Keratinocyte (primary cell): ENCODE data around the gene CHST1. TPM values are rescaled to one million over a fixed set of nuclear protein-coding genes. Genes with fewer than 3 reads are reported as not detected.
A peak's percentile ranks its signal among the peaks of the same experiment; 100 is the strongest.

Experiments
- DNase-seq: peaks from one replicate; pipeline ENCODE4 v3.0.0-alpha.2; 2011; ENCODE audit warnings: low read depth, missing footprints, low spot score
- FAIRE-seq: peaks from 2 replicates; lab custom pipeline; 2011; peaks lifted over from hg19 to GRCh38; lab: Jason Lieb, UNC
- H2AFZ ChIP-seq: 2 replicates; pipeline ENCODE4 v1.6.0; 2012; ENCODE audit warnings: low read length, control low read depth, inconsistent platforms; ENCODE audit not compliant: control insufficient read depth
- H3K27ac ChIP-seq: 2 replicates; pipeline ENCODE4 v1.5.1; 2011; ENCODE audit warnings: low read length; ENCODE audit not compliant: control insufficient read depth, insufficient read depth
- H3K27me3 ChIP-seq: 3 replicates; pipeline ENCODE4 v1.6.0; 2011; ENCODE audit warnings: low read length; ENCODE audit not compliant: control insufficient read depth, insufficient read depth; ENCODE audit errors: extremely low read depth
- H3K36me3 ChIP-seq, 2 experiments: 2 replicates in 1 of 2; 3 replicates in 1 of 2; pipeline ENCODE4 v1.5.1; 2011; ENCODE audit warnings: low read length in 2 of 2, mild to moderate bottlenecking in 1 of 2; ENCODE audit not compliant: control insufficient read depth in 2 of 2, insufficient read depth in 2 of 2; ENCODE audit errors: extremely low read depth in 1 of 2
- H3K4me1 ChIP-seq: 3 replicates; pipeline ENCODE4 v1.5.1; 2011; ENCODE audit warnings: low read length; ENCODE audit not compliant: control insufficient read depth, insufficient read depth; ENCODE audit errors: extremely low read depth
- H3K4me2 ChIP-seq: 3 replicates; pipeline ENCODE4 v1.6.0; 2011; ENCODE audit warnings: low read depth, low read length; ENCODE audit not compliant: control insufficient read depth, insufficient read depth; ENCODE audit errors: extremely low read depth
- H3K4me3 ChIP-seq, 3 experiments: fragments of 200-600 bp in 1 of 3; sonication (generic) in 1 of 3; 2 replicates in 2 of 3; 3 replicates in 1 of 3; pipeline ENCODE4 v1.5.1; 2011 to 2016; ENCODE audit warnings: low read length in 3 of 3, mild to moderate bottlenecking in 3 of 3, control low read depth in 2 of 3, inconsistent platforms in 1 of 3, low read depth in 1 of 3, mixed read lengths in 1 of 3, mixed run types in 1 of 3, moderate library complexity in 1 of 3; ENCODE audit not compliant: control insufficient read depth in 2 of 3, insufficient read depth in 2 of 3; ENCODE audit errors: extremely low read depth in 1 of 3
- H3K79me2 ChIP-seq: 2 replicates; pipeline ENCODE4 v1.6.0; 2012; ENCODE audit warnings: low read length; ENCODE audit not compliant: control insufficient read depth, insufficient read depth
- H3K9ac ChIP-seq: 3 replicates; pipeline ENCODE4 v1.6.0; 2011; ENCODE audit warnings: low read length; ENCODE audit not compliant: control insufficient read depth, insufficient read depth; ENCODE audit errors: extremely low read depth
- H3K9me1 ChIP-seq: 3 replicates; pipeline ENCODE4 v1.6.0; 2011; ENCODE audit warnings: low read length; ENCODE audit not compliant: control insufficient read depth, insufficient read depth; ENCODE audit errors: extremely low read depth
- H3K9me3 ChIP-seq: 2 replicates; pipeline ENCODE4 v1.5.1; 2012; ENCODE audit warnings: low read depth, low read length; ENCODE audit not compliant: control insufficient read depth
- H4K20me1 ChIP-seq: 3 replicates; pipeline ENCODE4 v1.6.0; 2011; ENCODE audit warnings: low read length; ENCODE audit not compliant: control insufficient read depth, insufficient read depth; ENCODE audit errors: extremely low read depth
- EZH2 ChIP-seq: IDR thresholded peaks from one replicate; pipeline ENCODE4 v1.6.1; 2012; ENCODE audit warnings: inconsistent platforms, mild to moderate bottlenecking, low read length, moderate library complexity
- dilution Hi-C: fragments of 300-500 bp; cut with MboI; formaldehyde crosslinking; loops from one replicate; pipeline ENCODE4 v1.7.0; 2020; ENCODE audit warnings: low sequenced_read_pairs; ENCODE audit not compliant: extremely low pct_ligation_motif_present
- polyA plus RNA-seq, 5 experiments: library from polyadenylated mRNA; depleted of rRNA in 3 of 5; stranded (reverse) in 3 of 5; stranded (forward) in 1 of 5; unstranded in 1 of 5; fragments of >200 nt; gene quantifications; 1 replicate in 1 of 5; 2 replicates in 3 of 5; 3 replicates in 1 of 5; pipeline versions ENCODE4 v1.2.1 to v1.2.3, GENCODE V29; 2011 to 2012; ENCODE audit warnings: missing spikeins in 2 of 5, low read depth in 1 of 5, low replicate concordance in 1 of 5
- TF ChIP-seq, protein P1 (sequence below), 3 experiments: IDR thresholded peaks in 1 of 3; conservative IDR thresholded peaks in 1 of 3; optimal IDR thresholded peaks in 1 of 3; 2 replicates in 2 of 3; 3 replicates in 1 of 3; pipeline versions ENCODE3 to v1.5.1; 2011; ENCODE audit warnings: low read length in 3 of 3, mild to moderate bottlenecking in 3 of 3, moderate library complexity in 2 of 3, control low read depth in 1 of 3, inconsistent platforms in 1 of 3; ENCODE audit not compliant: insufficient read depth in 2 of 3; ENCODE audit errors: extremely low read depth in 1 of 3

The CHST1 gene
- polyA plus RNA-seq, 1 donor (not counting 4 experiments of a cell fraction or from before 2014, with no cell fraction given) = not detected

DNA sequence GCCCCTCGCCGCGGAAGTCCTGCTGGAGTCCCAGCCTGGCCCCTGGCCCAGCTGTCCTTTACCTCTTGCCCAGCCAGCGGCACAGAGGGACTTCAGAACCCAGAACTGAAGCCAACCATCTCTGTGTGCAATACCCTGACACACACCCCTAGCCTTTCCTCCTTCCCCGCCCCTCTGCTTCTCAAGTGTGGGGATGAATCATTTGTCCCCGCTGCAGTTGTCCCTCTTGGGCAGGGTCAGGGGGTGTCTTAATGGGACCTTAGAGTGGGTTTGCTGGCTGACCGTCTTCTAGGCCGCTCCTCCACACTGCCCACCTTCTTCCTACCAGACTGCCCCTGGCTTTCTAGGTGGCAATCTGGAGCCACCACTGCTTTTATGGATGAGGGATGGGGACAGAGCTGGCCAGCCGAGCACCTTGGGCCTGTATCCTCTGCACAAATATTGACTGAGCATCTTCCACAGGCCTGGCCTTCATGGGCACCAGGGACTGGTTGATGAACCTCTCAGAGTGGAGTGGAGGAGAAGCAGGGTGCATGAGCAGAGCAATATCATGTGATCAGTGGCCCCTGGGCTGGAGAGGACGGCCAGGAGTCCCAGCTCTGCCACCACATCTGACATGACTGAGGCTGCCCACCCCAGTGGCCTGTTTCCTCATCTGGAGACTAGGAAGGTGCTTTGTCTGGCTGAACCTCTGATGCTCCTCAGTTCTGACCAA is 668 bp upstream of the CHST1 start:
- H3K27me3 ChIP-seq = peaks cover 63% of the 10 kb centered on the region
- H3K36me3 ChIP-seq = no peaks in the 10 kb centered on the region
- no peaks in the 10 kb centered on the region for H3K9me1 ChIP-seq
- FAIRE-seq = no peak
- no peak overlapping the region for H3K9ac ChIP-seq
- H2AFZ ChIP-seq = no peak overlapping the region
- no peak overlapping the region for H3K27ac ChIP-seq
- TF ChIP-seq EZH2 = peak; percentile 69
- TF ChIP-seq, protein P1, sequence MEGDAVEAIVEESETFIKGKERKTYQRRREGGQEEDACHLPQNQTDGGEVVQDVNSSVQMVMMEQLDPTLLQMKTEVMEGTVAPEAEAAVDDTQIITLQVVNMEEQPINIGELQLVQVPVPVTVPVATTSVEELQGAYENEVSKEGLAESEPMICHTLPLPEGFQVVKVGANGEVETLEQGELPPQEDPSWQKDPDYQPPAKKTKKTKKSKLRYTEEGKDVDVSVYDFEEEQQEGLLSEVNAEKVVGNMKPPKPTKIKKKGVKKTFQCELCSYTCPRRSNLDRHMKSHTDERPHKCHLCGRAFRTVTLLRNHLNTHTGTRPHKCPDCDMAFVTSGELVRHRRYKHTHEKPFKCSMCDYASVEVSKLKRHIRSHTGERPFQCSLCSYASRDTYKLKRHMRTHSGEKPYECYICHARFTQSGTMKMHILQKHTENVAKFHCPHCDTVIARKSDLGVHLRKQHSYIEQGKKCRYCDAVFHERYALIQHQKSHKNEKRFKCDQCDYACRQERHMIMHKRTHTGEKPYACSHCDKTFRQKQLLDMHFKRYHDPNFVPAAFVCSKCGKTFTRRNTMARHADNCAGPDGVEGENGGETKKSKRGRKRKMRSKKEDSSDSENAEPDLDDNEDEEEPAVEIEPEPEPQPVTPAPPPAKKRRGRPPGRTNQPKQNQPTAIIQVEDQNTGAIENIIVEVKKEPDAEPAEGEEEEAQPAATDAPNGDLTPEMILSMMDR (optimal IDR thresholded peaks at IDR 0.05 in 1 of 3, IDR thresholded peaks at IDR 0.05 in 1 of 3, conservative IDR thresholded peaks at IDR 0.05 in 1 of 3; ENCODE audit: extremely low read depth in 1 of 3, insufficient read depth in 2 of 3, low read length in 3 of 3) = no peak
- no peak overlapping the region for H3K4me2 ChIP-seq
- no peaks in the 10 kb centered on the region for H3K79me2 ChIP-seq
- H4K20me1 ChIP-seq = no peaks in the 10 kb centered on the region
- H3K4me3 ChIP-seq = no peak overlapping the region
- no peaks in the 10 kb centered on the region for H3K9me3 ChIP-seq
- dilution Hi-C loops = no loop called here
- DNase-seq = no peak
- H3K4me1 ChIP-seq = no peaks in the 10 kb centered on the region

DNA sequence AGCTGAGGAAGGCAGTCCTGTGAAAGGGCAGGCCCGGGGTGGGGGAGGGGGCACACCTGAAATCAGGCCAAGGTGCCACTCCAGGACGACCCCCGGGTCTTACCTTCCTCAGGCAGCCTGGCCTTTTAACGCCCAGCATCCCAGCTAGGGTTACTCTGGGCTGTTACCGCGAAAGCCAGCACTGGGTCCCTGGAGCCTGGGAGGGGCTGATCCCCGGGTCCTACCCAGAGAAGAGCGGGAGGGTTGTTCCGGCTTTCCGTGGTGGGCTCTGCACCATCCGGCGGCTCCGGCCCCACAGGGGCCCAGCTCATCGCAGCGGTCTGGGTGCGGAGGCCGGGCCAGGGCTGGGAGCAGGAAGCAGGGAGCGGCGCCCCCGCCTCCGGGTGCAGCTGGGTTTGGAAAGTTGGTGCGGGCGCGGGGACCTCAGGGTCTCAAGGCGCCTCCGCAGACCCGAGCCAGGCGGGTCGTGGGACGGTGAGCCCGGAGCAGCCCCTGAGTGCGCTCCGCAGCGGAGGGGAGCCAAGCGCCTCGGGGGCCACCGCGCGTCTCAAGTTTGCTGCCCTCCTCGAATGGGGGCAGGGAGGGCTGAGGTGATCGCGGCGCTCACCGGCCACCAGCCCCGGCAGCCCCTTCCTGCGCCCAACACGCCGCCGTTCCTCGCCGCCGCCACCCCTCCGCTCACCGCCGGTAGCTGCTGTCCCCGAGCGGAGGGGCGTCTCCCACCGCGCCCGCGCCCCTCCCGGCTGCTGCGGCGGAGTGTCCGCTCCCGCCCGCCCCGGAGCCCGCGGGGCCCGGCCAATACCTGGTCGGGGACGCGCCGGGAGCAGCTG is 831 bp downstream of the CHST1 start:
- Histone ChIP-seq H3K9me1 (no peaks in the 10 kb centered on the region), H3K9ac (no peak overlapping the region), H3K9me3 (no peaks in the 10 kb centered on the region), H3K4me3 (peak overlapping the region; percentile 20 to 38 (median 32)), H2AFZ (no peak overlapping the region), H3K36me3 (no peaks in the 10 kb centered on the region), H3K4me2 (peak overlapping the region; percentile 51), H3K27ac (no peak overlapping the region), H3K27me3 (peaks cover 73% of the 10 kb centered on the region), H3K79me2 (no peaks in the 10 kb centered on the region), H4K20me1 (no peaks in the 10 kb centered on the region), H3K4me1 (no peaks in the 10 kb centered on the region)
- DNase-seq (no peak), FAIRE-seq (no peak)
- dilution Hi-C loops = no loop called here
- TF ChIP-seq, protein P1 (optimal IDR thresholded peaks at IDR 0.05 in 1 of 3, IDR thresholded peaks at IDR 0.05 in 1 of 3, conservative IDR thresholded peaks at IDR 0.05 in 1 of 3; ENCODE audit: extremely low read depth in 1 of 3, insufficient read depth in 2 of 3, low read length in 3 of 3) = no peak
- TF ChIP-seq EZH2 = peak; percentile 75
